Sigmoid colon (tissue), 7 donors: Measurements from ENCODE around the gene FSD2. TPM values are rescaled to one million over a fixed set of nuclear protein-coding genes. Genes with fewer than 3 reads are reported as not detected.

Experiments
- DNase-seq: peaks from one replicate; pipeline ENCODE4 v3.0.0-alpha.2; 2019
- H3K27ac ChIP-seq, 4 donors: fragments of 200-600 bp; sonication (generic); one replicate each; pipeline ENCODE4 v1.5.1; 2016 to 2019; ENCODE audit warnings: mild to moderate bottlenecking in 1 of 4
- H3K27me3 ChIP-seq, 3 donors: fragments of 200-600 bp; sonication (generic); one replicate each; pipeline ENCODE4 v1.5.1; 2019; ENCODE audit warnings: mild to moderate bottlenecking in 1 of 3
- H3K36me3 ChIP-seq, 4 donors: fragments of 200-600 bp; sonication (generic); one replicate each; pipeline ENCODE4 v1.5.1; 2016 to 2019
- H3K4me1 ChIP-seq, 4 donors: fragments of 200-600 bp; sonication (generic); one replicate each; pipeline ENCODE4 v1.5.1; 2017 to 2019
- H3K4me3 ChIP-seq, 4 donors: fragments of 200-600 bp; sonication (generic); one replicate each; pipeline ENCODE4 v1.5.1; 2017 to 2019; ENCODE audit warnings: mild to moderate bottlenecking in 2 of 4, moderate library complexity in 1 of 4
- H3K9me3 ChIP-seq, 4 donors: fragments of 200-600 bp in 3 of 4; sonication (generic) in 3 of 4; one replicate each; pipeline versions ENCODE4 v1.5.1 to v1.6.1; 2013 to 2019
- CTCF ChIP-seq, 4 experiments: fragments of 450-650 bp in 3 of 4; fragments of 200-600 bp in 1 of 4; IDR thresholded peaks; one replicate each; pipeline ENCODE4 v1.5.1; 2016 to 2019; ENCODE audit warnings: antibody characterized with exemption in 4 of 4, mild to moderate bottlenecking in 3 of 4, moderate library complexity in 2 of 4
- EP300 ChIP-seq, 4 donors: sonication (generic); formaldehyde crosslinking; IDR thresholded peaks; one replicate each; pipeline ENCODE4 v1.6.1; 2017; ENCODE audit warnings: antibody characterized with exemption in 4 of 4
- POLR2A ChIP-seq, 2 donors: fragments of 450-650 bp; IDR thresholded peaks; one replicate each; pipeline ENCODE4 v1.6.1; 2016; ENCODE audit warnings: antibody characterized with exemption in 2 of 2, mild to moderate bottlenecking in 2 of 2, moderate library complexity in 2 of 2
- POLR2AphosphoS5 ChIP-seq, 4 donors: sonication (generic); formaldehyde crosslinking; IDR thresholded peaks; one replicate each; pipeline ENCODE4 v1.6.1; 2017; ENCODE audit warnings: antibody characterized with exemption in 4 of 4
- WGBS, 2 donors: extraction: QIAGEN DNeasy Blood & Tissue Kit; methylation state at CpG; one replicate each; pipeline ENCODE4 v1.1.7; 2013; 5-methylcytosine and 5-hydroxymethylcytosine counted together
- intact Hi-C: fragments of 100-400 bp; cut with DNase I; formaldehyde crosslinking; loops from one replicate; pipeline ENCODE4 v1.15.1; 2023
- polyA plus RNA-seq, 3 donors: library from polyadenylated mRNA; stranded (reverse); fragments of 200-250 nt; gene quantifications; one replicate each; pipeline ENCODE4 v1.2.3, GENCODE V29; 2013
- total RNA-seq, 4 donors: library from RNA; depleted of rRNA; stranded (reverse); fragments of >200 nt; gene quantifications; one replicate each; pipeline ENCODE4 v1.1.0, GENCODE V29; 2016
- donor health status: healthy with polysubstance abuse.
- donor health status: Bipolar disorder and iron deficiency.
- donor health status: healthy.

FSD2 gene, protein sequence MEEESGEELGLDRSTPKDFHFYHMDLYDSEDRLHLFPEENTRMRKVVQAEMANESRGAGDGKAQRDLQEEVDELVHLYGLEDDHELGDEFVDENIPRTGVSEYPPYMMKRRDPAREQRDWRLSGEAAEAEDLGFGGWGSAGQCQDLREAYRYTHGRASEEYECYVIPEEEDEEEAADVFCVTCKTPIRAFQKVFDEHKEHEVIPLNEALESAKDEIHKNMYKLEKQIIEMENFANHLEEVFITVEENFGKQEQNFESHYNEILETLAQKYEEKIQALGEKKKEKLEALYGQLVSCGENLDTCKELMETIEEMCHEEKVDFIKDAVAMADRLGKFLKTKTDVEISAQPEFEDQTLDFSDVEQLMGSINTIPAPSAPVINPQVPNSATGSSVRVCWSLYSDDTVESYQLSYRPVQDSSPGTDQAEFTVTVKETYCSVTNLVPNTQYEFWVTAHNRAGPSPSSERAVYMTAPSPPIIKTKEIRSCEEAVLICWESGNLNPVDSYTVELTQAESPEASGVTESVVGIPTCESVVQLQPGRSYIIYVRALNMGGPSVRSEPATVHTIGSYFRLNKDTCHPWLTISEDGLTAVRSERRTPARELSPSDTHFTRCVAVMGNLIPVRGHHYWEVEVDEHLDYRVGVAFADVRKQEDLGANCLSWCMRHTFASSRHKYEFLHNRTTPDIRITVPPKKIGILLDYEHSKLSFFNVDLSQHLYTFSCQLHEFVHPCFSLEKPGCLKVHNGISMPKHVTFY
- total RNA-seq (not detected), polyA plus RNA-seq (not detected)

- no peaks in the 10 kb centered on the region for H3K27me3 ChIP-seq
- no peaks in the 10 kb centered on the region for H3K9me3 ChIP-seq
- intact Hi-C loops: loop anchor here (5.0 kb wide), 1 partner anchor 159 kb away; the partner anchor contains the start of gene CPEB1
- no peak within 1 kb of the TSS for H3K27ac ChIP-seq
- WGBS, 2 donors: 58 to 80% methylated on average over 2 of the region's 2 CpGs
- peaks cover 0 to 10% (median 4%) of the 10 kb centered on the region in 4 donors for H3K4me1 ChIP-seq
- TF ChIP-seq POLR2A (IDR thresholded peaks at IDR 0.05) (no peak), EP300 (IDR thresholded peaks at IDR 0.05) (no peak), CTCF (IDR thresholded peaks at IDR 0.05) (no peak)
- DNase-seq: no peak
- no peak within 1 kb of the TSS for H3K4me3 ChIP-seq
- no peaks in the 10 kb centered on the region for H3K36me3 ChIP-seq
These were observed at the start of gene FSD2 for GRCh38 chr15:82805994-82806406. FSD2 (minus strand) TSS chr15:82806069; CDS start chr15:82787390, 18,679 bp downstream.

- no peak overlapping the region for H3K27ac ChIP-seq
- no peak overlapping the region for H3K4me3 ChIP-seq
- H3K4me1 ChIP-seq: peaks cover 0 to 9% (median 4%) of the 10 kb centered on the region in 4 donors
- no peak for TF ChIP-seq POLR2AphosphoS5 (IDR thresholded peaks at IDR 0.05)
- no peak for TF ChIP-seq EP300 (IDR thresholded peaks at IDR 0.05)
- no peak for TF ChIP-seq CTCF (IDR thresholded peaks at IDR 0.05)
- no peak for TF ChIP-seq POLR2A (IDR thresholded peaks at IDR 0.05)
- H3K36me3 ChIP-seq: no peaks in the 10 kb centered on the region
- no peaks in the 10 kb centered on the region for H3K9me3 ChIP-seq
- 93 to 94% methylated on average over 21 of the region's 21 CpGs for WGBS, 2 donors
- H3K27me3 ChIP-seq: no peaks in the 10 kb centered on the region
- intact Hi-C loops: no loop called here
- no peak for DNase-seq
These were observed 48.7 kb upstream of the FSD2 start for GRCh38 chr15:82854554-82854953.

DNA sequence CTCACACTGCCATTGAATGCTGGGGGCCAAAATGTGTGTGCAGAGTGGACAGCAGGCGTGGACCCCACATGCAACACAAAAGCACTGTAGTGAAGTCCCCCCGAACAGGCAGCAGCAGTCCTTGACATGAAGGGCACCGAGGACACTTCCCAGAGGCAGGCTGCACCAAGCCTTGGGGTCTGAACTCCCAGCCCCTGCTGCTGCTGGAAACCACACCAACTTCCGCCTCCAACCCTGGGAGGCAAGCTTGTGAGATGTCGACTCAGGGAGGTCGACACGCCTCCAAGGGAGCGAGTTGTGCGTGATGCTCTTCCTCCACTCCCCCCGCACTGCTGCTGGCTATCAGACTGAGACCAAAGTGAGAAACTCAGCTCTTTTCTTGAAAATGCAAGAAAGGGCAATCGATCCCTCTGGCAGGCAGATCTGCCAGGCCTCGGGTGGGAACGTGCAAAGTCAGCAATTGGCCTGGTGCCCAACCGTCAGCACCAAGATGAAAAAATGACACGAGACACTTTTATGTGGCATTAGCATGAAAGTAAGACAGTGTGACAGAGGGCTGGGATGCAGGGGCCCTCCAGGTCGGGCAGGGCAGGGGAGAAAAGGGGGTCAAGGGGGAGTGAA is 47.2 kb upstream of the FSD2 start:
- no peak for DNase-seq
- H3K4me3 ChIP-seq: no peak overlapping the region
- peaks cover 0 to 15% (median 7%) of the 10 kb centered on the region in 4 donors for H3K4me1 ChIP-seq
- no peak overlapping the region for H3K27ac ChIP-seq
- whole genome bisulfite sequencing, 2 donors: 61 to 75% methylated on average over 16 of the region's 16 CpGs
- intact Hi-C loops: no loop called here
- no peaks in the 10 kb centered on the region for H3K27me3 ChIP-seq
- TF ChIP-seq POLR2AphosphoS5 (IDR thresholded peaks at IDR 0.05): no peak
- TF ChIP-seq EP300 (IDR thresholded peaks at IDR 0.05): no peak
- no peak for TF ChIP-seq POLR2A (IDR thresholded peaks at IDR 0.05)
- no peak for TF ChIP-seq CTCF (IDR thresholded peaks at IDR 0.05)
- H3K36me3 ChIP-seq: no peaks in the 10 kb centered on the region
- H3K9me3 ChIP-seq: no peaks in the 10 kb centered on the region

- WGBS, 2 donors: 84 to 88% methylated on average over 9 of the region's 9 CpGs
These were observed 46.2 kb upstream of the FSD2 start for GRCh38 chr15:82851981-82852511.

More at GRCh38 chr15:82851981-82852511, 46.2 kb upstream of the FSD2 start:
- H3K4me1 ChIP-seq: peaks cover 0 to 15% (median 7%) of the 10 kb centered on the region in 4 donors
- no peak for TF ChIP-seq POLR2A (IDR thresholded peaks at IDR 0.05)
- no peak for TF ChIP-seq EP300 (IDR thresholded peaks at IDR 0.05)
- no peak for TF ChIP-seq CTCF (IDR thresholded peaks at IDR 0.05)
- TF ChIP-seq POLR2AphosphoS5 (IDR thresholded peaks at IDR 0.05): no peak
- intact Hi-C loops: no loop called here
- no peaks in the 10 kb centered on the region for H3K36me3 ChIP-seq
- H3K4me3 ChIP-seq: no peak overlapping the region
- peak; percentile 42 for DNase-seq
- no peak overlapping the region for H3K27ac ChIP-seq
- H3K9me3 ChIP-seq: no peaks in the 10 kb centered on the region
- H3K27me3 ChIP-seq: no peaks in the 10 kb centered on the region
